ENCODE measurements around the gene TRIM9. TPM values are rescaled to one million over a fixed set of nuclear protein-coding genes. Genes with fewer than 3 reads are reported as not detected.

Gene TRIM9
- total RNA-seq, 2 donors from 2014 or later, result 0.46 to 6.5 TPM

- TF ChIP-seq POLR2AphosphoS5 (IDR thresholded peaks at IDR 0.05) (no peak), CTCF (IDR thresholded peaks at IDR 0.05) (no peak), POLR2A (IDR thresholded peaks at IDR 0.05) (no peak)
- no peaks in the 10 kb centered on the region for H3K9me3 ChIP-seq
- intact Hi-C loops (cut with DNase I), result no loop called here
- H3K27ac ChIP-seq, result no peak overlapping the region
- H3K4me3 ChIP-seq, result no peak overlapping the region
- DNase-seq (ENCODE audit: low spot score), result no peak
- no peaks in the 10 kb centered on the region for H3K27me3 ChIP-seq (replicated peaks; ENCODE audit: insufficient read depth)
- no peaks in the 10 kb centered on the region for H3K36me3 ChIP-seq
- H3K4me1 ChIP-seq (replicated peaks), result no peaks in the 10 kb centered on the region
Observed at GRCh38 chr14:51008446-51008845, 86.5 kb downstream of the TRIM9 start.

GRCh38 chr14:51006781-51007211 is 88.1 kb downstream of the TRIM9 start:
- no peaks in the 10 kb centered on the region for H3K36me3 ChIP-seq
- intact Hi-C loops (cut with DNase I), result no loop called here
- no peaks in the 10 kb centered on the region for H3K27me3 ChIP-seq (replicated peaks; ENCODE audit: insufficient read depth)
- no peak overlapping the region for H3K4me3 ChIP-seq
- DNase-seq (ENCODE audit: low spot score), result no peak
- TF ChIP-seq CTCF (IDR thresholded peaks at IDR 0.05), result no peak
- TF ChIP-seq POLR2A (IDR thresholded peaks at IDR 0.05), result no peak
- no peak for TF ChIP-seq POLR2AphosphoS5 (IDR thresholded peaks at IDR 0.05)
- H3K4me1 ChIP-seq (replicated peaks), result no peaks in the 10 kb centered on the region
- H3K27ac ChIP-seq, result no peak overlapping the region
- no peaks in the 10 kb centered on the region for H3K9me3 ChIP-seq
- WGBS, result 63% methylated on average over 4 of the region's 4 CpGs

- Histone ChIP-seq H3K36me3 (no peaks in the 10 kb centered on the region), H3K4me3 (no peak overlapping the region), H3K4me1 (replicated peaks) (no peaks in the 10 kb centered on the region), H3K9me3 (no peaks in the 10 kb centered on the region), H3K27ac (no peak overlapping the region), H3K27me3 (replicated peaks; ENCODE audit: insufficient read depth) (no peaks in the 10 kb centered on the region)
- no peak for TF ChIP-seq CTCF (IDR thresholded peaks at IDR 0.05)
- TF ChIP-seq POLR2A (IDR thresholded peaks at IDR 0.05), result no peak
- TF ChIP-seq POLR2AphosphoS5 (IDR thresholded peaks at IDR 0.05), result no peak
- 76% methylated on average over 2 of the region's 2 CpGs for WGBS
- no peak for DNase-seq (ENCODE audit: low spot score)
- intact Hi-C loops (cut with DNase I), result no loop called here
Observed at GRCh38 chr14:51006324-51006723, 88.6 kb downstream of the TRIM9 start.

GRCh38 chr14:51004801-51005526 is 89.9 kb downstream of the TRIM9 start:
- no peak overlapping the region for H3K4me3 ChIP-seq
- DNase-seq (ENCODE audit: low spot score), result no peak
- TF ChIP-seq POLR2A (IDR thresholded peaks at IDR 0.05), result no peak
- no peak for TF ChIP-seq CTCF (IDR thresholded peaks at IDR 0.05)
- no peak for TF ChIP-seq POLR2AphosphoS5 (IDR thresholded peaks at IDR 0.05)
- intact Hi-C loops (cut with DNase I), result no loop called here
- H3K9me3 ChIP-seq, result no peaks in the 10 kb centered on the region
- no peaks in the 10 kb centered on the region for H3K27me3 ChIP-seq (replicated peaks; ENCODE audit: insufficient read depth)
- H3K27ac ChIP-seq, result no peak overlapping the region
- H3K4me1 ChIP-seq (replicated peaks), result no peaks in the 10 kb centered on the region
- H3K36me3 ChIP-seq, result no peaks in the 10 kb centered on the region
- WGBS, result 42% methylated on average over 6 of the region's 6 CpGs

- Histone ChIP-seq H3K9me3 (no peaks in the 10 kb centered on the region), H3K4me1 (replicated peaks) (no peaks in the 10 kb centered on the region), H3K36me3 (no peaks in the 10 kb centered on the region), H3K27me3 (replicated peaks; ENCODE audit: insufficient read depth) (no peaks in the 10 kb centered on the region), H3K4me3 (no peak overlapping the region), H3K27ac (no peak overlapping the region)
- intact Hi-C loops (cut with DNase I), result no loop called here
- DNase-seq (ENCODE audit: low spot score), result no peak
- TF ChIP-seq CTCF (IDR thresholded peaks at IDR 0.05) (no peak), POLR2AphosphoS5 (IDR thresholded peaks at IDR 0.05) (no peak), POLR2A (IDR thresholded peaks at IDR 0.05) (no peak)
Observed at GRCh38 chr14:51004352-51004800, 90.5 kb downstream of the TRIM9 start.
